Femur (tissue), 1 donor: Measurements from ENCODE around the gene MAP1B.

Source experiments
- DNase-seq: peaks from one replicate; pipeline ENCODE4 v3.0.0-alpha.2; 2017

MAP1B gene

DNA sequence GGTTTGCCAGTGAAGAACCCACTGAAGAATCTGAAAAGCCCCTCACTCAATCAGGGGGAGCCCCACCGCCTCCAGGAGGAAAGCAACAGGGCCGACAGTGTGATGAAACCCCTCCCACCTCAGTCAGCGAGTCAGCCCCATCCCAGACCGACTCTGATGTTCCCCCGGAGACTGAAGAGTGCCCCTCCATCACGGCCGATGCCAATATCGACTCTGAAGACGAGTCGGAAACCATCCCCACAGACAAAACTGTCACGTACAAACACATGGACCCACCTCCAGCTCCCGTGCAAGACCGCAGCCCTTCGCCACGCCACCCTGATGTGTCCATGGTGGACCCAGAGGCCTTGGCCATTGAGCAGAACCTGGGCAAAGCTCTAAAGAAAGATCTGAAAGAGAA is 92.4 kb downstream of the MAP1B start:
- DNase-seq = no peak

DNA sequence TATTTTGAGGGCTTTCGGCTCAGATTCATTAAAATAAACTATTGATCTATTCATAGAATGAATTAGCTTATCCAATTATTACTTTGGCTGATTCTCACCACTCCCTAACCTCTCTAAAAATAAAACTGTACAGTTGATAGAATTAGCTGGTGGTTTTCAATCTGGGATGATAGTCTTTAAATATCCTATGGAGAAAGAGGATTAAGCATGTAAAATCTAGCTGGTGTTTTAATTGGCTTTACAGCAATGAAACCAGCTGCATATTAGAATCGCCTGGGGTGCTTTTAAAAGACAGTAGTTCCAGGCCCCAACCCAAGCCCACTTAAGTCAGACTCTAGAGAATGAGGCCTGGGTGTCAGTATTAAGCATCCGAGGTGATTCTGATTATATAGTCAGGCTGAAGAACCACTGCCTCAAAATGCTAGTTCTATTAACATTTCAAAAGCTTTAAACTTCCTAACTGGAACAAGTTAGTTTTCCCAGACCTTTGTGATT is 95.1 kb downstream of the MAP1B start:
- DNase-seq = no peak

DNA sequence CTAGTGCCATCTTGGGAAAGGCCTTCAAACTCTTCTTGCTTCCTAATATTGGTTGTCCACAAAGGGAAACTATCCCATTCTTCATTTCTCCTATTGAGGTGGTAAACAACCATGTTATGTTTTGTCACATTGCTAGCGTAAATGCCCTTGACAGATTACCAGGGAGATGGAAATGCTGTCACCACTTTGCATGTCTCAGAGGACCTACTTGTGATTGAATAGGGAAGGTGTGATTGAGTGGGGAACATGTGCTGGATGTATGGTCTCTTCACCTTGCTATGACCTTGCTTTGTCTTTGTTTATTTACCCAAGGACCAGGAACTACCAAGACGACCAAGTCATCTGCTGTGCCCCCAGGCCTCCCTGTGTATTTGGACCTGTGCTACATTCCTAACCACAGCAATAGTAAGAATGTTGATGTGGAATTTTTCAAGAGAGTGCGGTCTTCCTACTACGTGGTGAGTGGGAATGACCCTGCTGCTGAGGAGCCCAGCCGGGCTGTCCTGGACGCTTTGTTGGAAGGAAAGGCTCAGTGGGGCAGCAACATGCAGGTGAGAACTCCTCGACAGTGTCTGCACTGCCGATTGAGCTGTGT is 96.1 kb downstream of the MAP1B start:
- DNase-seq = no peak

DNA sequence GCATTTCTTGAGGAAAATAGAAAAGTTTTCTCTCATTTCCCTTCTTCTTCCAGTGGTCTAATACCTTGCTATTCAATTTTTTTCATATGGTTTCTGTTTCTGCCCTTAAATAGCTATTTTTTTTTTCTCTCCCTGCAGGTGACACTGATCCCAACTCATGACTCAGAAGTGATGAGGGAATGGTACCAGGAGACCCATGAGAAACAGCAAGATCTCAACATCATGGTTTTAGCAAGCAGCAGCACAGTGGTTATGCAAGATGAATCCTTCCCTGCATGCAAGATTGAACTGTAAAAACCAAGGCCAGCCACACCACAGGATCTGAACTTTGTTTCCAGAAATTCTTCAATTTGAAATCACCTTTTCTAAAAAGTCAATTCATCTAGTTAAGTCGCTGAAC is 97.7 kb downstream of the MAP1B start:
- DNase-seq = no peak

DNA sequence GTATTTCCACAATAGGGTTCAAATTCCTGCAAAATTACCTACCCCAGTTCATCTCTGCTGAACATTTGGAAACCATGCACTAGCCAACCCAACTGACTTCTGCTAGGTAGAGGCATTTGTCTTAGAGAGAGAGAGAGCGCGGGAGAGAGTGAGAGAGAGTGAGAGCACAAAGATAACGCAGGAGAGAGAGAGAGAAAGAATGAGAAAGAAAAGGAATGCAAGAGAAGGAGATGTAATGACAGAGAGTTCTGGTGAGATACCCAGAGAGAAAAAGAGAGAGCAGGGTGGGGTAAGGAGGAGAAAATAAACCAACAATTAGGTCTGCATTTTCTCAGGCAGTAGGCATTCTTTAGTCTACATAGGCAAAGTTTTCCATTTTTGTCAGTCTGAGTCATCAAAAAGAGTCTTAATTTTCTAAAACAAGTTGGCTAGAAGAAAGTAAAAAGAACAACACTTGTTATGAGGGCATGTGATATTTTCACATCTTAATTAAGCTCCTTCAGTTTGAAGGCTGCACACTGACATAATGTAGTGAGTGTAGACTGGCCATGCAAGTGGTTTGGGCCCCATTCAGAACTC is 98.2 kb downstream of the MAP1B start:
- no peak for DNase-seq

DNA sequence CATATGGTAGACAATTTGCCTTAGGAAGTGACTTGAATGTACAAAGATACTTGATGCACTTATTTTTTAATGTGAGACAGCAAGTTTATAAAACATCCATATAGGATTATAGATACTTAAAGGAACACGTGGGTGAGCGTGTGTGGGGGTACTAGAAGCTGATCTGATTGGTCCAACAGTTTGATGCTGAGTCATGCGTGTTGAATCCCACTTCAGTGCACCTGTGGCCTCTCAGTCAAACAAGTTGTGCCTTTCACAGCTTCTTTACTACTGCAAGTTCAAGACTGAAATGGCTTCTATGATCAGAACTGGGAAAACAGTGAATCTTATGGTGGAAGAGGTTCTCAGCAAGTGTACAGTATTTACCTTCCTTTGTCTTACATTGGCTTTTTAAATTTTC is 98.9 kb downstream of the MAP1B start:
- no peak for DNase-seq

DNA sequence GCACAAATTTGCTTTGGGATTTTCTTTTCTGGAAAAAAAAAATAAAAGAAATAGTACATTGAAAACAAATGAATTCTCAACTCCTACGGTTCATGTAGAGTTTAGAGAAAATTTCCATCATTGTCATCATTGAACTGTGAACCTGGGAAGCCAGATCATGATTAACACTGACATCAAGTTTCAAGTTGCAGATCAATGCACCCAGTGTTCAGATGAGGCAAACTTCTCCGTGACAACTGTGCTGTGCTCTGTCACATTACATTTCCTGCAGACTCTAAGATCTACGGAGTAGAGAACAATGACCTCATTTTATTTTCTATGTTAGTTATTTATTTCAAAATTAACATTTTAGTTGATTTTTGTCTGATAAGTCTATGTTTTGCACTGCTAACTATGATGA is 99.7 kb downstream of the MAP1B start:
- no peak for DNase-seq

DNA sequence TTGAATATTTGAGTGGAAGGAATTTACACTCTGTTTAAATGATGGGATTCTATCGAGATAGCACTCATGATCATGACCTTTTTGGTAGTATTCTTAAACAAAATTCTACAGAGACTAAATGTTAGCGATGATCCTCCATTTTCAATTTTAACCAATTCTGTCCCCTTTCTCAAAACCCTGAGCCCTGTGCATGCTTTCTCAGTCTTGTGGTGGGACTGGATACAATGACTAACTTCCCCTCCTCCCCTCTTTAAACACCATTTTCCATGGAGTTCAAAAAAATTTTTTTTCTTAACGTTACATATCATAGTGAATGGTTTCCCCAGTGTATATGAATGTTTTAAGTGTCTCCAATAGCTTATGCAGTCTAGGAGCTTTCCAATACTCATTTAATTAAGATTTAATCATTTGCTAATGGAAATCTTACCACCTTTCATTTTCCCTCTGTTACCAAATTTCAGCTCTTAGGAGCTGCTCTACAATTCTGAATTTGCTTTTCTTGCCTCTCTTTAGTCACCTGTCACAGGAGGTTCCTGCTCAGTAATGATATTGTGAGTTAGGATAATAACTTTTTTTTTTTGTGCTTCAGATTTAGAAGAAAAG is 101.2 kb downstream of the MAP1B start:
- DNase-seq = no peak

DNA sequence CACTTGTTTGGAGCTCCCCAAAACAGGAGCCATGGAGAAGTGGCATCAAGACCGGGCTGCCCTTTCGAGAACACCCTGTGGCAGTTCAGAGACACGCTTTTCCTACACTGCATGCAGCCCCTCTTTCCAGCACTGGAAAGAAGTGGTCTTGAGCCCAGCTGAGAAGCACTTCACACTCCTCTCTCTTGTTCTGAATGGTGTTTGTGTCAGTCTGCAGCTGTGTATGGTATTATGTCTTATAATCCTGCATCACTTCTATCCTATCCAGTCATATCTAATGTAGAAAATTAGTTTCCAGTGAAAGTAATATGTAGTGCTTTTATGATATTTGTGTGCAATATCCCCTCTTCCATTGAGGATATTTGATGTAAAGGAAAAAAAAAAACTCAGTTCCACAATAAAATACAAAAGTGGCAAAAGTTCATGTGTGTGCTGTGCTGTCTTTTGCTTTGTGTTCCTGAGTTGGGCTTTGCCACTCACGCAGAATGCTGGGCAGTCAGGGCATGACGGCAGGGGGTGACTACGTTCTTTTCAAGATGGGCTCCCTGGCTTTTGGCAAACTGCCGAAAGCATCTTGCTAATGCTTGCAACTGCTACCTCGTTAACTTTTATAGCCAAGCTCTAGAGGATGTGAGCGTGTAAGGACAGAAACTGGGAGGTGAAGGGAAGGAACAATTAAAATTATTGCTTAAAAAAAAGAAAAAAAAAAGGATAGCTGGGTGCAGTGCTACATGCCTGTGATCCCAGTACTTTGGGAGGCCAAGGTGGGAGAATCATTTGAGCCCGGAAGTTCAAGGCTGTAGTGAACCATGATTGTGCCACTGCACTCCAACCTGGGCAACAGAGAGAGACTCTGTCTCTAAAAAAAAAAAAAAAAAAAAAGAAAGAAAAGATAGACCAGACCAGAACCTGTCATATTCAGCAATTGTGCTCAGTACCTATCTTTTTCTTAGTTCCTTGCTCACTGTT is 102.2 kb downstream of the MAP1B start:
- DNase-seq = no peak

DNA sequence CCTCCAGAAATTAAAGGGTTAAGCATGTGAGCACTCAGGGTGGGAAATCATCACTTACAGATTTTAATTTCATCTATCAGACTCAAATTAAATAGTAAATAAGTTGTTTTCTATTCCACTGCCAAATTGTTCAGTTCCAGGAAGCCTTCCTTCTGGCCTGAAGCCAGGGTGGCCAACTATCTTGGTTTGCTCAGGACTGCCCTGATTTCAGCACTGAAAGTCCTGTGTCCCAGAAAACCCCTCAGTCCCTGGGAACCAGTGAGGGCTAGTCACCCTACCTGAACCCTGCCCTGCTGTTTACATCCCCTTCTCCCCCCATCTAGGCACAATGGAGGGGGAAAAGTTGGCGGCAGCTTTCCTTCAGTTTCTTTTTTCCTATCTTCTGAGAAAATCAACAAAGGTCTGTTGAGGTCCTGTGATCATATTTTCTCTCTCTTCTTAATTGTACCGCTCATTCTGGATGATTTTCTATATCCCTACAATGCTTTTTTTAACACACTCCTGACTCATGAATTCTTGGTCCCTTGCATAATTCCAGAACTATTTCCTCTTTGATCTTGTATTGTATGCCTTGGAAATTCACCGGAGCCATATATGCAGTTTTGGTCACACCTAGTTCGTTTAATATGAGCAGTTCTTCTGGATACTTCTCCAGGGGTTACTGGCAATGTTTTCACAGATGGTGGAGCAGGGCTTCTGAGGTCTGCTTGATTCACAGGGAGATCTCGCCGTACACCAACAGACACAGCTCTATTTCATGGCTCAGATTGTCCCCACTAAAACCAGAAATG is 103.8 kb downstream of the MAP1B start:
- DNase-seq = peak; percentile 53

DNA sequence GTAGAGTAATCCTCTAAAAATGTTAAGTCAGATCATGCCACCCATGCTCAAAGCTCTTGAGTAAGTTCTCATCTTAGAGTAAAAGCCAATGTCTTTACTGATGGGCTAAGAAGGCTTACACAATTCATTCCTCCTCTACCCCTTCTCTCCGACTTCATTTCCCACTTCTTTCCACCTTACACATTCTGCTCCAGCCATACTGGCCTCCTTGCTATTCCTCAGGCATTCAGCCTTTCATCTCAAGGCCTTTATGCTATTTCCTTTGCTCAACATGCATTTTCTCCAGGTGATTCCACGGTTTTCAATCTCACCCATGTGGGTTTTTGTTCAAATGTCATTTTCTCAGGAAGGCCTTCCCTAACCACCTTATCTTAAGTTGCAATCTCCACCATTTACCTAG is 104.9 kb downstream of the MAP1B start:
- no peak for DNase-seq

DNA sequence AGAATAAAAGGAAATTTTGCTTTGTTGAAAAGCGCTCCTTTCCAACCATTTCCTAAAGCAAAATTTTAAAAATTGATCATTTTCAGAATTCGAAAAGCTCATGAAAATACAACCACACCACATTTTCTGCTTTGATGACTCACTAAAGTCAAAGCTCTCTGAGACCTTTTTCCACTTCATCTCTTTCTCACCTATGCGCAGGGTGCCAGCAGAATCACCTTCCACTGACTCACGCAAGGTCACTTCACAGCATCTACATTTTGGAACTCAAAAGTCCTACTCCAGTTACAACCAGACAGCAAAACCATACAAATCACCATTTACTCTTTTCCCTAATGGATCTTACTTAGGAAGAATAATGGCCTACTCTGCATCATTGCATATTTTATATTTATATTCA is 106.2 kb downstream of the MAP1B start:
- DNase-seq = no peak

DNA sequence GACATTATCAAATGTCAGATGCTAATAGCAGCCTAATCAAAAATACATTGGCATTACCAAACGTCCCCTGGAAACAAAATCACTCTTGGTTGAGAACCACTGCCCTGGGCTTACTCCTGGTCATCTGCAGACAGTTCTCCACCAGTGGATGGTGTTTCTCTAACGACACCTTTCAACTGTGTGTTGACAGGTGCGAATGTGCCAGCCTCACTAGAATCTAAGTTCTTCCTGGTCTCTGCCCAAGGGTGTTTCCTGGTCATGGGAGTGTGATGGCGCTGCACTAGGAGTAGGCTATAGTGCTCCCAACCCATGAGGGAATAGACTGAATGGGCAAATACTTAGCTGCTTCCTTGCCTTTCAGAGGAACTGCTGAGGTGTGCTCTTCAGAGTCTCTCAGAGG is 106.9 kb downstream of the MAP1B start:
- DNase-seq = no peak

DNA sequence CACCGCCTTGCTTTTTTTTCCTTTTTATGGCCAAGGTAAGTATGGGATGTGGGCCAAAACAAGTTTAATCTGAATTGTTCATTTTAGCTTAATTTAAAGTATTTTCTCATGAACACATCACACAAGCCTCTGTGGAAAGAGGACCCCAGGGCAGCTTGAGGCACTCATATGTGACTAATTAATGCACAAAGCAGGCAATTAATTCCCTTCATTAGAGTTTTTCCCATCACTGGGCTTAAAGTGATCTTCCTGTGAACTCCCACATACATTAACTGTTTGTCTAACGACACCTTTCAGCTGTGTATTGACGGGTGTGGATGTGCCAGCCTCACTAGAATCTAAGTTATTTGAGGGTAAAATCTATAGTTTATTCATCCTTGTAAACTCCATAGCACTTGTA is 109.5 kb downstream of the MAP1B start:
- no peak for DNase-seq

DNA sequence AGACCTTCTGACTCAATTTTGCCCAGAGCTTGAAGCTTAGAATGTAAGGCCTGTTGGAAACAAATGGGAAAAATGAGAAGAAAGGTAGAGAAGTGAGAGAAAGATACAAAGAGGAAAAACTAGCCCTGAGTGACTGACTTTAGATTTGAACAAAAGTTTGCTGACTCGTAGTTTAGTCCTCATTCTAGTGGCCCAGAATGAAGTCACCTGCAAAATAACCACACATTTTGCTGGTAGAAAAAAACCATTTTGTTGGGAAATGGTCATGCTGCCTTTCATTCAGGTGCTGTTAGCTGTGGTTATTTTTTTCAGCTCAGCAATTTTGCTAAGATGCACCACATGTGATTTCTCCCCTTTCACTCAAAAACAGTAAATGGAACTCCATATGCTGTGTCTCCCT is 113.8 kb downstream of the MAP1B start:
- no peak for DNase-seq

DNA sequence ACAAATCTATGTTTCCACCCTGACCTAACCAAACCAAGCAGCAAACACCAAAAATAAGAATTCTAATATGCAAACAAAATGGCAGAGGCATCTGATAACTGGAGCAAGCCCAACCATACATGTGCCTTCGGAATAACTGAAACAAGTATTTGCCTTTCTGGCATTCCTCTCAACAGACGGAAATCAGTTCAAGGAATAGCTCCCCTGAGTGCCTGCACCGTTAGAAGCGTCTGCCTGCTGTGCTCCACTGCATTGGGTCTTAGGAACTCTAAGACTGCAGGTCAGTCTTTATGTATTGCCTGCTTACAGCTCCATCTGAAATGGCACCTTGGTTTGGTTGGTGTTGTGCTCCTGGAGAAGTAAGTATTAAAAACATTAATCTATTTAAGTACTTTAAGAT is 114.3 kb downstream of the MAP1B start:
- DNase-seq = no peak

DNA sequence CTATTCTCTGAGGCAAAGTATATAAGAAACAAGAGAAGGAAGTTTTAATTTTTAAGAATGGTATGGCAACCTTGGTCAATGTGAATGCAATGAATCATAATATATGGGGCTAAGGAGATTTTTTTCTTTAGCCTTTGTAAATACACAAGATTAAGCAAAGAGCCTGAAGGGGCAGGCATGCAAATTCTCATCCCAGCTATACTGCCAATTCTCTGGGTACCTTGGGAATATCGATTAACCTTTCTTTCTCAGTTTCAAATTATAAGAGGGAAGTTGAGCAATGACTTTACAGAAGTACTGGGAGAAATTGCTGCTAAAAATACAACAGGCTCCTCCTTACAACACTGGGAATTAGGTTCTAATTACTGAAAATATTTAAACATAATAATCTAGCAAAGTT is 115.2 kb downstream of the MAP1B start:
- DNase-seq = no peak

DNA sequence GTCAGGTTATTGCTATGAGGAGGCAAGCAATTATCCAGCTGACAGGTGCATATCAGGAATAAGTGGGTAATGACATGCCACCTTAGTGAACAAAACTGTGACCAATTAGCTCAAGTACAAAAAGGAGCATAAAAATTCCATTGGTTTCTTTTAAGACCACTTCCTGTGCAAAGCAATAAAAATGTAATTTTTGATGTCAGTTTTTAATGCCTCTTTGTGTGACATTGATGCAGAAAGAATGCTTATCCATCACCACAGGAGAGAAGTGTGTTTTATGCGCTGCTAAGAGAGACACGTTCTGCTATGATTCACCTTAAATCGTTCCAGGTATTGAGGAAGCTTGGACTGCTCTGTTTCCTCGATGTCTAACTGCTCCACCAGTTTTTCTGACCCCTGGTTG is 116.1 kb downstream of the MAP1B start:
- DNase-seq = no peak

DNA sequence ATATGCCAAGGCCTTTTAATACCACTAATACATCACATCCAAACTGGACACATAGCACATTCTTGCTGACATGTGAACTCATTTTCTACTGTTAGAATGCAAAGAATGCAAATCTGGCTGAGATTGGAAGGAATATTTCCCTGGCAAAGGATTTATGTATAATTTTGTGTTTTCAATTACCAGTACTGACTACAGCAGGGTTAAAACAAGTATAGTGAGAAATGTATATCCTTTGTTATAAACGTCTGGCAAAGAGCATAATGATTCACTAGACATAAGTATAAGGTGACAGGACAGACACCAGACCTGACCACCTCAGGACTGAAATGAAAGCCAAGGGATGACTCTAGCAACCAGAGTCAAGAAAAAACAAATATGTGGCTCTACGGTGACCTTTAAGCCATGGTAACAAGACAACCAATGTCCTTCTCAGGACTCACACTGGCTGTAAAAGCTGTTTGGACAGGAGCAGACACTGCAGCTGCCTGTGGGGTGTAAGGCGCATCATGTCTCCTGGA is 117.7 kb downstream of the MAP1B start:
- no peak for DNase-seq

DNA sequence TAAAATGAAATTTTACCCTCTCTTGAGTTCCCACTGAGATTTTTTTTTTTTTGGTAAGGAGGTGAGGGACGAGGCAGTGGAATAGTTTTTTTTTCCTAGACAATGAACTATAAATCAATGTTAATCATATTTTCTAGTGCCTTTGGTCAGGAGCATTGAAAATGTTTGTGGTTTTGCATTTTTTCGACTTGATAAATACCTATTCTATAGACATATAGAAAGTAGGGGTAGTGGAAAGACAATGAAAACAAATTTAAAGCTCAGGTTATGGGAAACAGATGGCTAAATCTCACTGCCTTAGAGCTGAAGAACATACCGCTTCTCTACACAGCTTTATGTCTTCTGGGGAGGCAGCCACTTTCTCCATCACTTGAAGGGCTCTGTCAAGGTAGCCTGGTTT is 118.5 kb downstream of the MAP1B start:
- no peak for DNase-seq

DNA sequence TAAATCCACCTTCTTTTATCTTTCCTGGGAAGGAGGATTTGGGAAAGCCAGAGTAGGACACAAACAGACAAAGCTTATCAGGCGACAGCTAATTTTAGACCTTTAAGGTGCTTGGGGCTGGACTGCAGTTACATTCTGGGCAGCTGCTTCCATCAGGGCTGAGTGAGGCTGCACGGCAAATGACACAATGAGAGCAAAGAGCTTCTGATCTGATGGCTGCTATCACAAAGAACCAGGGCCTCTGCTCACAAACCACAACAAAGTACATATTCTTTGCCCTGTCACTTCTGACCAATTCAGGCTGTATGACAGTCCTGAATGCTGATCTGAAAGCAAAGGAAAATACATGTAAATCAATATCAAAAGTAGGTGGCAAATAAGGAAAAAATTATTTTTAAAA is 119.7 kb downstream of the MAP1B start:
- no peak for DNase-seq

DNA sequence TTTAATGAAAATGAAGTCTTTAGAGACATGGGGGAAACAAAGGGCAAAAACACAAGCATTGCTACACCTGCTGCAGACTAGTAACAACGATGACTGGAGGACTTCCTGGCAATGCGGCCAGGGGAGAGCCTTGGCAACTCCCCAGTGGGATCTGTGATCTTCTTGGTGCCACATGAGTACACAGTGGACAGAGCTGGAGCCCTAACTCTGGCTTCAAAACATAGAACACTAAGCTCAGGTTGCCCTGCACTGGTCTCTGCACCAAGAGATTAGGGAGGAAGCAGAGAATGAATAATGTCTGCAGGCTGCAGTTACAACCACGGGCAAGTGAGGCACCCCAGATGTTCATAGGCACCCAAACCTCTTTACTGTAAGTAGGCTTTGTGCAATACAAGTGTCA is 121.7 kb downstream of the MAP1B start:
- DNase-seq = no peak
